ENCODE data around the gene SNAPC4.

The SNAPC4 gene

GRCh38 chr9:136393531-136393930 is 6.4 kb downstream of the SNAPC4 start:
- H2AFZ ChIP-seq (ENCODE audit: low read length) = no peak overlapping the region
- no peak overlapping the region for H2BK15ac ChIP-seq (ENCODE audit: low read length)
- H3K9ac ChIP-seq (ENCODE audit: low read depth, low read length, poor library complexity) = no peak overlapping the region
- H3K27ac ChIP-seq (replicated peaks; ENCODE audit: low read length) = no peak overlapping the region
- no peak overlapping the region for H4K8ac ChIP-seq (ENCODE audit: low read depth, low read length)
- no peak overlapping the region for H3K18ac ChIP-seq (ENCODE audit: low read length)
- H3K4me1 ChIP-seq (ENCODE audit: control insufficient read depth in 2 of 2, insufficient read depth in 1 of 2, low read depth in 1 of 2, low read length in 2 of 2) = peaks cover 0 to under 1% of the 10 kb centered on the region in 2 donors
- no peak overlapping the region for H3K23ac ChIP-seq (ENCODE audit: low read depth, low read length, poor library complexity)
- no peak overlapping the region for H3K4ac ChIP-seq (ENCODE audit: low read length)
- no peak overlapping the region for H2BK5ac ChIP-seq (ENCODE audit: low read length)
- no peak overlapping the region for H2AK5ac ChIP-seq (ENCODE audit: low read depth, low read length)
- no peak overlapping the region for H3K4me3 ChIP-seq (ENCODE audit: low read length in 2 of 2)
- DNase-seq (ENCODE audit: low spot score) = no peak
- H3K14ac ChIP-seq (ENCODE audit: low read length) = no peak overlapping the region
- no peaks in the 10 kb centered on the region for H3K9me3 ChIP-seq (replicated peaks in 1 of 2; ENCODE audit: control insufficient read depth in 2 of 2, insufficient read depth in 1 of 2, low read depth in 1 of 2, low read length in 2 of 2)
- no CpG with 5 or more reads among the region's 17 CpGs for WGBS, 2 donors (ENCODE audit: extremely low coverage in 2 of 2, insufficient read length in 2 of 2, insufficient replicate concordance in 1 of 2)
- H3K27me3 ChIP-seq (ENCODE audit: control insufficient read depth in 3 of 3, insufficient read depth in 3 of 3, low read depth in 1 of 3, low read length in 3 of 3) = no peaks in the 10 kb centered on the region
- H3K79me1 ChIP-seq (ENCODE audit: low read depth, low read length) = peaks cover 12% of the 10 kb centered on the region
- H3K4me2 ChIP-seq (ENCODE audit: insufficient read depth, low read length, poor library complexity, severe bottlenecking) = no peak overlapping the region
- H3K36me3 ChIP-seq (replicated peaks in 1 of 2; ENCODE audit: control insufficient read depth in 2 of 2, insufficient read depth in 2 of 2, low read length in 2 of 2) = peaks cover 66 to 94% of the 10 kb centered on the region in 2 donors
- H2BK120ac ChIP-seq (ENCODE audit: low read depth, low read length) = no peak overlapping the region
- H4K91ac ChIP-seq (ENCODE audit: low read depth, low read length, poor library complexity) = no peak overlapping the region
- H2BK12ac ChIP-seq (ENCODE audit: low read length) = no peak overlapping the region

GRCh38 chr9:136392538-136393449 is 7.2 kb downstream of the SNAPC4 start:
- Histone ChIP-seq H3K79me1 (ENCODE audit: low read depth, low read length) (peaks cover 8% of the 10 kb centered on the region), H3K23ac (ENCODE audit: low read depth, low read length, poor library complexity) (no peak overlapping the region), H4K8ac (ENCODE audit: low read depth, low read length) (no peak overlapping the region), H2BK15ac (ENCODE audit: low read length) (no peak overlapping the region), H3K18ac (ENCODE audit: low read length) (no peak overlapping the region), H2AK5ac (ENCODE audit: low read depth, low read length) (no peak overlapping the region), H3K14ac (ENCODE audit: low read length) (no peak overlapping the region), H3K4me3 (ENCODE audit: low read length in 2 of 2) (no peak overlapping the region), H2AFZ (ENCODE audit: low read length) (no peak overlapping the region), H3K4me1 (ENCODE audit: control insufficient read depth in 2 of 2, insufficient read depth in 1 of 2, low read depth in 1 of 2, low read length in 2 of 2) (no peaks in the 10 kb centered on the region), H3K27ac (replicated peaks; ENCODE audit: low read length) (no peak overlapping the region), H3K4ac (ENCODE audit: low read length) (no peak overlapping the region), H3K4me2 (ENCODE audit: insufficient read depth, low read length, poor library complexity, severe bottlenecking) (no peak overlapping the region), H2BK12ac (ENCODE audit: low read length) (no peak overlapping the region), H3K9me3 (replicated peaks in 1 of 2; ENCODE audit: control insufficient read depth in 2 of 2, insufficient read depth in 1 of 2, low read depth in 1 of 2, low read length in 2 of 2) (no peaks in the 10 kb centered on the region), H3K36me3 (replicated peaks in 1 of 2; ENCODE audit: control insufficient read depth in 2 of 2, insufficient read depth in 2 of 2, low read length in 2 of 2) (peaks cover 70 to 93% of the 10 kb centered on the region in 2 donors), H3K9ac (ENCODE audit: low read depth, low read length, poor library complexity) (peak overlapping the region; percentile 21), H4K91ac (ENCODE audit: low read depth, low read length, poor library complexity) (no peak overlapping the region), H3K27me3 (ENCODE audit: control insufficient read depth in 3 of 3, insufficient read depth in 3 of 3, low read depth in 1 of 3, low read length in 3 of 3) (no peaks in the 10 kb centered on the region), H2BK120ac (ENCODE audit: low read depth, low read length) (no peak overlapping the region), H2BK5ac (ENCODE audit: low read length) (no peak overlapping the region)
- WGBS, 2 donors (ENCODE audit: extremely low coverage in 2 of 2, insufficient read length in 2 of 2, insufficient replicate concordance in 1 of 2) = no CpG with 5 or more reads among the region's 21 CpGs
- DNase-seq (ENCODE audit: low spot score) = no peak

- Histone ChIP-seq H3K4me3 (ENCODE audit: low read length in 2 of 2) (no peak overlapping the region), H2AFZ (ENCODE audit: low read length) (no peak overlapping the region), H3K18ac (ENCODE audit: low read length) (no peak overlapping the region), H3K4me2 (ENCODE audit: insufficient read depth, low read length, poor library complexity, severe bottlenecking) (no peak overlapping the region), H2BK15ac (ENCODE audit: low read length) (no peak overlapping the region), H2BK12ac (ENCODE audit: low read length) (no peak overlapping the region), H3K36me3 (replicated peaks in 1 of 2; ENCODE audit: control insufficient read depth in 2 of 2, insufficient read depth in 2 of 2, low read length in 2 of 2) (peaks cover 72 to 94% of the 10 kb centered on the region in 2 donors), H4K91ac (ENCODE audit: low read depth, low read length, poor library complexity) (no peak overlapping the region), H3K14ac (ENCODE audit: low read length) (no peak overlapping the region), H2AK5ac (ENCODE audit: low read depth, low read length) (no peak overlapping the region), H2BK120ac (ENCODE audit: low read depth, low read length) (no peak overlapping the region), H3K9ac (ENCODE audit: low read depth, low read length, poor library complexity) (no peak overlapping the region), H4K8ac (ENCODE audit: low read depth, low read length) (peak overlapping the region; percentile 43), H3K27me3 (ENCODE audit: control insufficient read depth in 3 of 3, insufficient read depth in 3 of 3, low read depth in 1 of 3, low read length in 3 of 3) (no peaks in the 10 kb centered on the region), H3K4me1 (ENCODE audit: control insufficient read depth in 2 of 2, insufficient read depth in 1 of 2, low read depth in 1 of 2, low read length in 2 of 2) (no peaks in the 10 kb centered on the region), H3K79me1 (ENCODE audit: low read depth, low read length) (peaks cover 7% of the 10 kb centered on the region), H3K23ac (ENCODE audit: low read depth, low read length, poor library complexity) (peak overlapping the region; percentile 31), H3K4ac (ENCODE audit: low read length) (no peak overlapping the region), H3K27ac (replicated peaks; ENCODE audit: low read length) (no peak overlapping the region), H3K9me3 (replicated peaks in 1 of 2; ENCODE audit: control insufficient read depth in 2 of 2, insufficient read depth in 1 of 2, low read depth in 1 of 2, low read length in 2 of 2) (no peaks in the 10 kb centered on the region), H2BK5ac (ENCODE audit: low read length) (no peak overlapping the region)
- no CpG with 5 or more reads among the region's 28 CpGs for WGBS, 2 donors (ENCODE audit: extremely low coverage in 2 of 2, insufficient read length in 2 of 2, insufficient replicate concordance in 1 of 2)
- DNase-seq (ENCODE audit: low spot score) = no peak
Measured at GRCh38 chr9:136391737-136392537, 8.0 kb downstream of the SNAPC4 start.

GRCh38 chr9:136389396-136389795 is 10.6 kb downstream of the SNAPC4 start:
- no peak overlapping the region for H2BK15ac ChIP-seq (ENCODE audit: low read length)
- no peak overlapping the region for H3K9ac ChIP-seq (ENCODE audit: low read depth, low read length, poor library complexity)
- no peaks in the 10 kb centered on the region for H3K9me3 ChIP-seq (replicated peaks in 1 of 2; ENCODE audit: control insufficient read depth in 2 of 2, insufficient read depth in 1 of 2, low read depth in 1 of 2, low read length in 2 of 2)
- H3K4me2 ChIP-seq (ENCODE audit: insufficient read depth, low read length, poor library complexity, severe bottlenecking) = no peak overlapping the region
- DNase-seq (ENCODE audit: low spot score) = no peak
- H2AFZ ChIP-seq (ENCODE audit: low read length) = no peak overlapping the region
- H3K23ac ChIP-seq (ENCODE audit: low read depth, low read length, poor library complexity) = no peak overlapping the region
- no peaks in the 10 kb centered on the region for H3K4me1 ChIP-seq (ENCODE audit: control insufficient read depth in 2 of 2, insufficient read depth in 1 of 2, low read depth in 1 of 2, low read length in 2 of 2)
- H4K91ac ChIP-seq (ENCODE audit: low read depth, low read length, poor library complexity) = no peak overlapping the region
- H3K27ac ChIP-seq (replicated peaks; ENCODE audit: low read length) = no peak overlapping the region
- H3K14ac ChIP-seq (ENCODE audit: low read length) = no peak overlapping the region
- peaks cover 5% of the 10 kb centered on the region for H3K79me1 ChIP-seq (ENCODE audit: low read depth, low read length)
- WGBS, 2 donors (ENCODE audit: extremely low coverage in 2 of 2, insufficient read length in 2 of 2, insufficient replicate concordance in 1 of 2) = no CpG with 5 or more reads among the region's 14 CpGs
- H3K4ac ChIP-seq (ENCODE audit: low read length) = no peak overlapping the region
- no peaks in the 10 kb centered on the region for H3K27me3 ChIP-seq (ENCODE audit: control insufficient read depth in 3 of 3, insufficient read depth in 3 of 3, low read depth in 1 of 3, low read length in 3 of 3)
- H3K18ac ChIP-seq (ENCODE audit: low read length) = no peak overlapping the region
- H3K36me3 ChIP-seq (replicated peaks in 1 of 2; ENCODE audit: control insufficient read depth in 2 of 2, insufficient read depth in 2 of 2, low read length in 2 of 2) = peaks cover 59 to 90% of the 10 kb centered on the region in 2 donors
- H2BK120ac ChIP-seq (ENCODE audit: low read depth, low read length) = no peak overlapping the region
- H2BK5ac ChIP-seq (ENCODE audit: low read length) = no peak overlapping the region
- no peak overlapping the region for H3K4me3 ChIP-seq (ENCODE audit: low read length in 2 of 2)
- no peak overlapping the region for H4K8ac ChIP-seq (ENCODE audit: low read depth, low read length)
- no peak overlapping the region for H2AK5ac ChIP-seq (ENCODE audit: low read depth, low read length)
- no peak overlapping the region for H2BK12ac ChIP-seq (ENCODE audit: low read length)

Data from neuronal stem cell (in vitro differentiated cells).